CD14-positive monocyte (primary cell): ENCODE results near the gene SERPING1. TPM values are rescaled to one million over a fixed set of nuclear protein-coding genes. Genes with fewer than 3 reads are reported as not detected.
A peak's percentile ranks its signal among the peaks of the same experiment; 100 is the strongest.

ENCODE experiments used
- DNase-seq, 3 donors: peaks; one replicate each; pipeline ENCODE4 v3.0.0-alpha.2; 2011 to 2022
- H2AFZ ChIP-seq: 2 replicates; pipeline ENCODE4 v1.6.0; 2012; ENCODE audit warnings: mild to moderate bottlenecking, low read depth, low read length, inconsistent platforms; ENCODE audit not compliant: insufficient read depth, poor library complexity, severe bottlenecking
- H3K27ac ChIP-seq, 2 donors: 1 replicate in 1 of 2; 2 replicates in 1 of 2; pipeline ENCODE4 v1.5.1; 2012 to 2013; ENCODE audit warnings: low read length in 2 of 2, control low read depth in 1 of 2, inconsistent platforms in 1 of 2, low read depth in 1 of 2, mild to moderate bottlenecking in 1 of 2
- H3K27me3 ChIP-seq, 2 donors: one replicate each; pipeline versions ENCODE4 v1.6.0 to v1.6.1; 2011 to 2013; ENCODE audit warnings: low read length in 2 of 2; ENCODE audit not compliant: control insufficient read depth in 2 of 2, insufficient read depth in 2 of 2
- H3K36me3 ChIP-seq, 2 donors: replicated peaks in 1 of 2; 1 replicate in 1 of 2; 2 replicates in 1 of 2; pipeline versions ENCODE4 v1.5.1 to v1.6.1; 2012 to 2013; ENCODE audit warnings: low read length in 2 of 2, control low read depth in 1 of 2, inconsistent platforms in 1 of 2, mild to moderate bottlenecking in 1 of 2; ENCODE audit not compliant: insufficient read depth in 2 of 2, control insufficient read depth in 1 of 2
- H3K4me1 ChIP-seq, 2 donors: 1 replicate in 1 of 2; 2 replicates in 1 of 2; pipeline versions ENCODE4 v1.5.1 to v1.6.1; 2012 to 2013; ENCODE audit warnings: low read length in 2 of 2, control low read depth in 1 of 2, inconsistent platforms in 1 of 2, mild to moderate bottlenecking in 1 of 2, moderate library complexity in 1 of 2; ENCODE audit not compliant: insufficient read depth in 2 of 2, control insufficient read depth in 1 of 2
- H3K4me2 ChIP-seq: replicated peaks from 2 replicates; pipeline ENCODE3; 2012; ENCODE audit warnings: low read length, moderate library complexity, mild to moderate bottlenecking; ENCODE audit not compliant: poor library complexity, severe bottlenecking; ENCODE audit errors: extremely low read depth
- H3K4me3 ChIP-seq, 3 experiments: fragments of 200-600 bp in 1 of 3; sonication (generic) in 1 of 3; replicated peaks in 1 of 3; 1 replicate in 2 of 3; 2 replicates in 1 of 3; pipeline ENCODE4 v1.5.1; 2011 to 2013; ENCODE audit warnings: low read length in 3 of 3, mild to moderate bottlenecking in 3 of 3, control low read depth in 2 of 3, low read depth in 2 of 3, inconsistent platforms in 1 of 3, moderate library complexity in 1 of 3
- H3K79me2 ChIP-seq: 2 replicates; pipeline ENCODE4 v1.6.0; 2012; ENCODE audit warnings: mild to moderate bottlenecking, control low read depth, inconsistent platforms, low read length, moderate library complexity; ENCODE audit not compliant: insufficient read depth
- H3K9ac ChIP-seq: 2 replicates; pipeline ENCODE4 v1.6.0; 2017; ENCODE audit warnings: low read length, mild to moderate bottlenecking; ENCODE audit not compliant: insufficient read depth, poor library complexity, severe bottlenecking
- H3K9me3 ChIP-seq, 2 donors: replicated peaks in 1 of 2; 1 replicate in 1 of 2; 2 replicates in 1 of 2; pipeline versions ENCODE4 v1.5.1 to v1.6.1; 2012 to 2013; ENCODE audit warnings: low read length in 2 of 2, control low read depth in 1 of 2; ENCODE audit not compliant: control insufficient read depth in 1 of 2, insufficient read depth in 1 of 2
- H4K20me1 ChIP-seq: 2 replicates; pipeline ENCODE4 v1.6.0; 2012; ENCODE audit warnings: mild to moderate bottlenecking, low read length, control low read depth, moderate library complexity; ENCODE audit not compliant: insufficient read depth
- H3K27ac Mint-ChIP-seq, 7 donors: one replicate each; pipeline ENCODE4 v1.8.0; 2020; ENCODE audit warnings: mild to moderate bottlenecking in 7 of 7, mixed read lengths in 7 of 7, moderate library complexity in 6 of 7, inconsistent platforms in 2 of 7
- H3K27me3 Mint-ChIP-seq, 3 donors: one replicate each; pipeline ENCODE4 v1.8.0; 2021 to 2022; ENCODE audit warnings: low read depth in 3 of 3, mild to moderate bottlenecking in 3 of 3, mixed read lengths in 3 of 3, moderate library complexity in 3 of 3, inconsistent platforms in 1 of 3
- H3K36me3 Mint-ChIP-seq, 2 donors: one replicate each; pipeline ENCODE4 v1.8.0; 2020; ENCODE audit warnings: mixed read lengths in 2 of 2, inconsistent platforms in 1 of 2, mild to moderate bottlenecking in 1 of 2
- H3K4me1 Mint-ChIP-seq: one replicate; pipeline ENCODE4 v1.8.0; 2020; ENCODE audit warnings: mild to moderate bottlenecking, mixed read lengths
- H3K4me3 Mint-ChIP-seq, 2 donors: one replicate each; pipeline ENCODE4 v1.8.0; 2020; ENCODE audit warnings: mild to moderate bottlenecking in 2 of 2, mixed read lengths in 2 of 2, moderate library complexity in 1 of 2
- H3K9me3 Mint-ChIP-seq, 7 donors: one replicate each; pipeline ENCODE4 v1.8.0; 2020 to 2022; ENCODE audit warnings: mixed read lengths in 7 of 7, mild to moderate bottlenecking in 6 of 7, moderate library complexity in 6 of 7, inconsistent platforms in 2 of 7
- CTCF ChIP-seq: fragments of 200-600 bp; IDR thresholded peaks from one replicate; pipeline ENCODE4 v1.8.0; 2022; ENCODE audit warnings: antibody characterized with exemption, mild to moderate bottlenecking
- WGBS: methylation state at CpG from one replicate; pipeline ENCODE4 v1.1.5; 2013; ENCODE audit warnings: missing lambda C conversion rate; ENCODE audit not compliant: insufficient coverage; 5-methylcytosine and 5-hydroxymethylcytosine counted together
- intact Hi-C, 2 donors: fragments of 100-400 bp; cut with micrococcal nuclease; formaldehyde crosslinking; loops; one replicate each; pipeline versions ENCODE4 v1.15.0 to v1.15.1; 2023
- polyA plus RNA-seq, 3 donors: library from polyadenylated mRNA; depleted of rRNA in 1 of 3; unstranded in 2 of 3; stranded (reverse) in 1 of 3; fragments of 300-500 nt in 2 of 3; fragments of >200 nt in 1 of 3; fragmentation: Illumina TruSeq in 2 of 3; gene quantifications; 1 replicate in 2 of 3; 2 replicates in 1 of 3; pipeline ENCODE4 v1.2.3, GENCODE V29; 2012 to 2021

Gene SERPING1
- polyA plus RNA-seq, 3 donors: 7.3 to 10.8 (median 8.5) TPM

GRCh38 chr11:57601297-57601696, 3.8 kb downstream of the SERPING1 start:
- no peak overlapping the region for H3K9ac ChIP-seq
- H3K9me3 Mint-ChIP-seq: no peaks in the 10 kb centered on the region
- H4K20me1 ChIP-seq: no peaks in the 10 kb centered on the region
- no peak for DNase-seq
- H3K4me3 ChIP-seq: no peak overlapping the region
- intact Hi-C loops: no loop called here
- H3K79me2 ChIP-seq: no peaks in the 10 kb centered on the region
- no peaks in the 10 kb centered on the region for H3K27me3 ChIP-seq
- H3K9me3 ChIP-seq: no peaks in the 10 kb centered on the region
- 100% methylated on average over 1 of the region's 3 CpGs for WGBS
- no peak for TF ChIP-seq CTCF
- H3K4me1 ChIP-seq: peaks cover 9 to 18% of the 10 kb centered on the region in 2 donors
- H3K4me2 ChIP-seq: no peak overlapping the region
- H3K4me1 Mint-ChIP-seq: peaks cover 26% of the 10 kb centered on the region
- H3K36me3 Mint-ChIP-seq: no peaks in the 10 kb centered on the region
- H3K27me3 Mint-ChIP-seq: peaks cover 2 to 6% (median 3%) of the 10 kb centered on the region in 3 donors
- H3K27ac Mint-ChIP-seq: no peak overlapping the region
- H3K4me3 Mint-ChIP-seq: no peak overlapping the region
- H3K36me3 ChIP-seq: no peaks in the 10 kb centered on the region
- no peak overlapping the region for H3K27ac ChIP-seq
- H2AFZ ChIP-seq: no peak overlapping the region

- TF ChIP-seq CTCF: no peak
- H3K27ac Mint-ChIP-seq: peak overlapping the region in 1 of 7 donors; percentile 41
These were observed 7.0 kb downstream of the SERPING1 start for GRCh38 chr11:57604296-57605027.

More at GRCh38 chr11:57604296-57605027, 7.0 kb downstream of the SERPING1 start:
- Histone ChIP-seq H3K4me2 (no peak overlapping the region), H3K27ac (no peak overlapping the region), H4K20me1 (no peaks in the 10 kb centered on the region), H3K27me3 (no peaks in the 10 kb centered on the region), H2AFZ (no peak overlapping the region), H3K9me3 (no peaks in the 10 kb centered on the region), H3K4me3 (no peak overlapping the region), H3K36me3 (no peaks in the 10 kb centered on the region), H3K79me2 (no peaks in the 10 kb centered on the region), H3K9ac (no peak overlapping the region), H3K4me1 (no peaks in the 10 kb centered on the region)
- intact Hi-C loops: no loop called here
- Mint-ChIP-seq H3K27me3 (peaks cover 0 to 3% (median 0%) of the 10 kb centered on the region in 3 donors), H3K4me3 (no peak overlapping the region), H3K4me1 (peaks cover 9% of the 10 kb centered on the region), H3K9me3 (no peaks in the 10 kb centered on the region), H3K36me3 (no peaks in the 10 kb centered on the region)
- DNase-seq: no peak
- 0% methylated on average over 1 of the region's 8 CpGs for WGBS
